DMS 273 (cell line): Measurements from ENCODE around the gene EIPR1.

Experiments
- DNase-seq: peaks from one replicate; lab custom pipeline; 2025; ENCODE audit not compliant: unreplicated experiment; lab: John Stamatoyannopoulos, UW

The EIPR1 gene

DNA sequence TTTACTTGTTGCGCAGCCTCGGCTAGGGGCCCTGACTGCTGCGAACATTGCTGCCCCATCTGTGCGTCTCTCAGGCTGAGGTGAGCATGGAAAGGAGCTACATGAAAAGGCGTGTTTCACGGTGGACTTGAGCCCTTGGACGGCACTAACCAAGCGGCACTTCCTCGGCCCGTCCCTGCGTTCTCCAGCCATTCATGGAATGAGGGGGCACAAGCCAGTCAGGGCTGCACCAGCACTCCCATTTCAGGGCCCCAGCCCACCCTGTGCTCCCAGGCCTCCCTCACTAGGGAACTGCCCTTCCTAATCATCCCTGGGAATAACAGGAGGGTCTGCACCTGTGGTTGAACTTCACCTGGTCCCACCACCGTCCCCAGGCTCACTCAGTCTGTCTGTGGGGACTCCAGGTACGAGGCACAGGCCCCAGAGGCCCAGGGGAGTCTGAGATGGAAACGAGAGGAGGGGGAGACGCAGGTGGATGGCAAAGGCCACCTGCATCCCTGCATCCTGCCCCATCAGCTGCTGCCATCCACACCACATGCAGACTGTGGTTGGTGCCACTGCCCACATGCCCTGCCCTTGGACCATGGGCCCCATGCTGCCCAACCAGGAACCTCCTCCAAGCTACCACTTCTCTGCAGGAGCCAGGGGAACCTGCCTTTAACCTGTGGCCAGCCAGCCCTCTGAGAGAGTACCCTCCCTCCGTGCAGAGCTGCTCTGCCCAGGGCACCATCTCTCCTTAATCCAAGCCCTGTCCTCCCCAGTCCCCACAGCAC is 99.7 kb downstream of the EIPR1 start:
- no peak for DNase-seq

DNA sequence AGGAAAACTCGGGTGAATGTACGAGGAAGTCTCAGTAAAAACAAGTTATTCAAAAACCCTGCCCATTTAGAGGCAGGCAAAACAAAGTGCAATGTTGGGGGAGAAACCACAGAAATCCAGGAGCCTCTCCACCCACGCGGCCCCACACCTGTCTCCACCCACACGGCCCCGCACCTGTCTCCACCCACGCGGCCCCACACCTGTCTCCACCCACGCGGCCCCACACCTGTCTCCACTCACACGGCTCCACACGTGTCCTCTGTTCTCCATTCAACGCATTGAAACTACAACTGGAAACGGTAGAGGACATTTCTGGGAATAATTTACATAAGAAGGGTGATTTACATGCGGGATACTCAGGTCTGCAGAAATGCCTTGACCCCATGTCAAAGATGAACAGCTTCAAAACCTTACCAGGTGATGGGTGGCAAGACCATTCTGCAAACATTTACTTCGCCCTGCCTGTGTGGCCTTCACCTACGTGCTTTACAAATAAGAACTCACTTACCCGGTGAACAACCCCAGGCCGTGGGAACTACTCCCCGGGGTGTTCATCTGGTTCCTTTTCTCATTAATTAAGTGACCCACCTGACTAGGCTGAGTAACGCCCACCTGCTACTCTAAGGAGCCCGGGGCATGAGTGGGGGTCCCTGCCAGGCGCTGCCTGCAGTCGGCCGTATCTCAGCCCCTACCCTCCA is 100.4 kb downstream of the EIPR1 start:
- DNase-seq, result no peak

DNA sequence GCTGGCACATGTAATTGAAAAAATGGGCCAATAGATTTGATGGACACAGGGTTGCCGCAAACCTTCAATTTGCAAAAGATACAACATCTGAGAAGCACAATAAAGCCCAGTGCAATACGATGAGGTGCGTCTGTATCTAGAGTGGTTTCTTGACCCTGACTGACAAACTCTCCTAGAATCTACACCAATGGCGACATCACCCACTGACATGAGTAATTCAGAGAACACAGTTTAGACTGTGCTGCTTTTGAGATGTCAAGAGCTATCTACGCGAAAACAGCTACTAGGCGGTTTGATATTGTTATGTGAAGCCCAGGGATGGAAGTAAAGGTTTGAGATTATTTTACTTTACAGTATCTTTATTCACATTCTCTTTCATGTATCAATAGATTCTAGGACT is 104.9 kb downstream of the EIPR1 start:
- no peak for DNase-seq

DNA sequence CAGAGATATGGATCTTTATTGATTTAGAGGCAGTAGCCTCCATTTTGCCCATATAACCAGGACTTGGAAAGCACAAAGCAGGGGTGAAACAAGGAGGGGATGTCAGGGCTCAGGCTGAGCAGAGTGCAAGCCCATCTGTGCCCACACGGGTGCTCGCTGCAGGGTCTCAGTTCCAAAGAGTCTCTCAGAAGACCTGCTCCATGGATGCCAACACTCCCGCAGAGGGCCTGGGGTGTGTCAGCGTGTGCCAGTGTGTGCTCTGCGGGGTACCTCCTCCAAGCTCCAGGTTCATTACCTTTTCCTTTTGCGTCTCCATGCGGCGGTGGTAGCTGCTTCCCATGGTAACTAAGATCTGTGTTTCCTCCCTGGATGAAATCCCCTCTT is 107.5 kb downstream of the EIPR1 start:
- no peak for DNase-seq

DNA sequence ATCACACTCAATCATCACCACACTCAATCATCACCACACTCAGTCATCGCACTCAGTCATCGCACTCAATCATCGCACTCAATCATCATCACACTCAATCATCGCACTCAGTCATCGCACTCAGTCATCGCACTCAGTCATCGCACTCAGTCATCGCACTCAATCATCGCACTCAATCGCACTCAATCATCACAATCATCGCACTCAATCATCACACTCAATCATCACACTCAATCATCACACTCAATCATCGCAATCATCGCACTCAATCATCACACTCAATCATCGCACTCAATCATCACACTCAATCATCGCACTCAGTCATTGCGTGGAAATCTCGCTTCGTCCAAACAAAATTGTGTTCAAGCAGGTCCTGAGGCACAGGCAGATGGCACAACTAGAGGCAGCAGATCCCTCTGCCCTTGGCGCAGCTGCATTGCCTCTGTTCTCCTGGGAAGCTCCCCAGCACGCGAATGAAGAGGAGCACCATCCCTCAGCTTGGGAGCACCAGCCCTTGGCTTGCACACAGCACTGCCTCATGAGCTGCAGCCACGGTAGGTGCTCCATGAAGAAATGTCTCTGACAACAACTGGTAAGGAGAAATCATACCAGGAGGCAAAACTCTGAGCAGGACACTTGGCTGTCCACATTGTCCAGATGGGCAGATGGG is 108.1 kb downstream of the EIPR1 start:
- DNase-seq, result no peak

DNA sequence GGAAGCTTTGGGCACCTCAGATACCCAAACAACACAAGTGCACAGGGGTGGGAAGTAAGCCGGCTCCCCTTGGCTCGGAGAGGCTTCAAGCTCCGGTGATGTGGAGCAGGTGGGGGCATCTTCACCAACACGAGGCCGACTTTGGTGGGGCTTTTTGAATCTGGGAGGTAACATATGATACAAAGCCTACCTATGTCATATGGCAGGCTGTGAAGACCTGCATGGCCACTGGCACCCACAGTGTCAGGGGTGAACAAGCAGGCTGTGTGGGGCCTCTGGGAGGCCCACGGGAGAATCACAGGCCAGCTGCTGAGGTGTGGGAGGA is 109.0 kb downstream of the EIPR1 start:
- DNase-seq, result no peak

DNA sequence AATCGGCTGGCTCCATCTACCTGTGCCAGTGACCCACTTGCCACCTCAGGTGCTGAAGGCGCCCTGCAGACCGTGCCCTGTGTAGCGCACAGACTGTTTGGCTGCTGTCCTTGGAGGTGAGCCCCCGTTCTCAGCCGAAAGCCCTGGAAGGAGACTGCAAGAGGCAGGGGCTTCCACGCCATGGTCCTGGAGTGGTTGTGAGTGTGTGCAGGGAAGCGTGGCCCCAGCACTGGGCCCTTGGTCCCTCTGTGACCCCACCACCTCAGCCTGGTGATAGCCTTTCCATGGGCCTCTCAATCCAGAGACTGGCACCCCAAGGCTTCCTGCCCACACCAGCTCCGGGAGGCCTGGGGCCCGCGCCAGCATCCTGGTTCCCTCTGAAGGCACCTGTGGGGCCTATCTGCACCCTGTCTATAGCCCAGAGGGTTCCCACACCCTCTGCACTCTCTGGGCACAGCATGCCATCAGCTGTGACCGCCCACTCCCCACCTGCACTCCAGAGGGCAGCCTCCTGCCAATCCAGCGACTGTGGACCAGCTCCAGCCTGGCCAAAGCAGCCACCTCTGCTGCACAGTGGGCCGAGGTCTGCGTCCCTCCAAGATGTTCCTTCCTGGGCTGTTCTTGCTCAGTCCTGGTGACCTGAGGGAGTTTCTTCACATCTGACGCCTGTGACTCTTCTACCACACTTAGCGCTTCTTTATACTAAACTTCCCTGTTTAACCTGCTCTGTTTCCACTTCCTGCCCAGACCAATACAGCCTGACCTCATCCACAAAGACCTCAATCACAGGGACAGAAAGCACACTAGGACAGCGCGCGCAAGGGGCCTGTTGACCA is 109.5 kb downstream of the EIPR1 start:
- no peak for DNase-seq

DNA sequence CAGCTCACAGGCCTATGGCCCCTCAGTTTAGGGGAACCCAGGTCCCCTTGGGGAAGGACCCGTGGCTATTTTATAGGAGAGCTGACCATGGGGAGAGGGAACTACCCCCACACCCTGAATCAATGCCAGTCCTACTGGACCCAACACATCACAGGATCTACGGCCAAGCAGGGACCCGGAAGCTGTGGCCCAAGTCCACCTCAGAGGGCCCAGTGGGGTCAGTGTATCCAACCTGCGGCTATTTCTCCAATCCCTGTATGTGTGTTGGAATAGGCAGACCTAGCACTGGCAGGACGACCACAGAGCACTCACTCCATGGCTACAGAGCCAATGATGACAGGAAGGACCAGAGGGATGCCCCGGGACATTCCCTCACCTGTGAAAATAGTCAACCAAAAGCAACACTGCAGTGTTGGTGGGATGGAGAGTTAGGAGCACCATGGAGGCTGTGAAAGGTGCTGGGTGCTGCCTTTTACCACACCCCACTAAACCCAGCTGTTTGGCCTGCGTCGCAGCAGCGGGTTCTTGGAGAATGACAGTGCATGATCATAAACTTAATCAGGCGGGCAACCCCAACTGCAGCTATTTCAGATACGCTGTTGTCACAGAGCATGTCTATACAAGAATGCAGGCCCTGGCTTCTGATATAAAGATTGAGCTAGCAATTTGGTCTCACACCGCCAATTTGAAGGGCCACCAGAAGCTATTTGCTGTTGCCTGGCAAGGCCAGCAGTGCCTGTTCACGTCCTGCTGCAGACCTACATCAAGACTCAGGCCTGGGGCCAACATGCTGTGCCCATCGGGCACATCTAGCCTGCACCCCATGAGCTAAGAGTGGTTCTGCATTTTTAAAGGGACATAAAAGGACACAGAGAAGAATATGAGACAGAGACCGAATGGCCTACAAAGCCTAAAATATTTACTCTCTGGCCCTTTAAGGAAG is 110.4 kb downstream of the EIPR1 start:
- no peak for DNase-seq

DNA sequence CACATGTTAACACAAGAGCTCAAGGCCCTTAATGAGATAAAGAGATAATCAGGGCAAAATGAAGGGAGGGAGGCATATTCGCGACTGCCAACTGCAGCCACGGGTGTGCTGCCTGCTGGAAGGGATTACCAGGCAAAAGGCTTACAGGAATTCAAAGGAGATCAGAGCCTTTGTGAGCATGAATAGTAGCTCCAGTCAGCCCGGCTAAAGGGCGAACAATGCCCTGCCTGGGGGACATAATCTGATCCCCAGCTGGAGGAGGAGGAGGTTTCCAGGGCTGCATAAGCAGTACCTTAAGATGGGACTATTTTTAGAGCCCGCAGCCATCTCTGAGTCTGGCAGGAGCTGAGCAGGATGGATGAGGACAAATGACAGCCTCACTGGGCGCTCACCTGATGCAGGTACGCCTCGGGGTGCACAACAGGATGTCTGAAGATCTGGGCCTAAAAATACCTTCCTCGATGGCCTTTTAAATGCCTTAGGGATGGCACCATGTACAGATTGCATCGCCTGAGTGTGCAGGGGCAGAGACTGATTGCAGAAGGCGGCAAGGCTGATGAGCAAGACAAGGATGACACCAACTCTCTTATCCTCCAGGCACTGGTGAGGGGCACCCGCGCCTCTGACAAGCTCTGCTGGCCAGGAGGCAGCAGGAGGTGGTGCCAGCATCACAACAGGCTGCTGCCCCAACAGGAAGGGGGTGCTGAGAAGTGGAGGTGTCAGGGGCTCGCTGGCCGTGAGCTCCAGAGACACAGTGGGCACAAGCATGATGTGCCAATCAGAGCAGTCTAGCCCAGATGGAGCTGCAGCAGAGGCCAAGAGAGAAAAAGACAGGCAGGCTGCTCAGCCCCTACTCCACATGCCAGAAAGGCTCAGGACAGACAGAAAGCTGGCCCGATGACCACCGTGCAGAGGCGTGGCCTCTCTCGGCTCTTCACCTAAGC is 111.4 kb downstream of the EIPR1 start:
- DNase-seq, result no peak

DNA sequence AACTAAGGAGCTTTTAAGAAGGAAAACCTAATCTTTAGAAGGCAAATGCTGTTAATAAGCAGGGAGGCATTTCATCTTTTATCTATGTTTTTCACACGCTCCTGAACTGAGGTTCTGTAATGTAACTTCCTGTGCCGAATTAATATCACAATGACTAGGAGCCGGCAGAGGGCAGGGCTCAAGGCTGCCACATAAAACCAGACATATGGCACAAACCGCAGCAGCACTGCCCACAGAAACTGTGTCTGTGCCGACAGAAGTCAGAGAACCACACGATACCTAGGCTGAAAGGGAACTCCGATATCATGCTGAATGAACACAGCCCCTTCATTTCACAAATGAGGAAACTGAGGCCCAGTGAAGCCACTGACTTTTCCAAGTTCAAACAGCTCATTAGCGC is 112.1 kb downstream of the EIPR1 start:
- no peak for DNase-seq

DNA sequence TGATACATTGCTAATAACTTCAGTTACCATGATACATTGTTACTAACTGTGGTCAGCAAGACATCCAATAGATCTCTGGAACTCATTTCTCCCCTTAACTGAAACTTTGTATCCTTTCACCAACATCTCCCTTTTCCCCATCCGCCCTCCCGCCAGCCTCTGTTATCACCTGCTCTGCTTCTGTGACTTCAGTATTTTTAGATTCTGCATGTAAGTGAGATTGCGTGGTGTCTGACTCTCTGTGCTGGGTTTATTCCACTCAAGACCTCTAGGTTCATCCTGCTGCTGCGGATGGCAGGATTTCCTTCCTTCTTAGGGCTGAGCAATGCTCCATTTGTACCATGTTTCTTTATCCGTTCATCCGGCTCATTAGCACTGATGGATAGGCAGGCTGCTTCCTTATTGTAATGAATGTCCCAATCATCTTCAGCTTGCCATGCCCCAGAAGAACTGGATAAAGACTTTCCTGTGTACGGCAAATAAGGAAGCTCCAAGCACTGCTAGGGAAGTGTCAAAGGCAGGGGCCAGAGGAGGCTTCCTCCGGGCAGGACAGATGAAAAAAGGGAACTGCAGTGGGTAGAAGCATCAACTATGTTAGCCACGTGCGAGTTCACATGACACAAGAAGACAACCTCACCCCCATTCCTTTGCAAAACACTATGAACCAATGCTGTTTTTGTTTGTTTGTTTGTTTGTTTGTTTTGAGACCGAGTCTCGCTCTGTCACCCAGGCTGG is 113.4 kb downstream of the EIPR1 start:
- no peak for DNase-seq

DNA sequence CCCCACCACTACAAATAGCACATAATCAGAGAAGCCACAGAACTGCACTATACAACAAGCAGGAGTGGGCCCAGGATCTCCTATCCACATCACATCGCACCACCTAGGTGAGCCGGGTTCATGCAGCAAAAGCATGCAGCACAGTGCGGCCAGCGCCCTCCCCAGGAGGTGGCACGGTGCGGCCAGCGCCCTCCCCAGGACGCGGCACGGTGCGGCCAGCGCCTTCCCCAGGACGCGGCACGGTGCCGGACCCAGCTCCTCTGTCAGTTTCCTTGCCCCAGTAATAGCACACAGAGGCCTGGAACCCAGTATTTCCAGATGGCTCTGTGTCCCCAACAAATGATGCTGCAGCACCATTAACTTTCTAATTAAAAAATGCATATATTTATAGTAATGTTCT is 114.1 kb downstream of the EIPR1 start:
- no peak for DNase-seq

DNA sequence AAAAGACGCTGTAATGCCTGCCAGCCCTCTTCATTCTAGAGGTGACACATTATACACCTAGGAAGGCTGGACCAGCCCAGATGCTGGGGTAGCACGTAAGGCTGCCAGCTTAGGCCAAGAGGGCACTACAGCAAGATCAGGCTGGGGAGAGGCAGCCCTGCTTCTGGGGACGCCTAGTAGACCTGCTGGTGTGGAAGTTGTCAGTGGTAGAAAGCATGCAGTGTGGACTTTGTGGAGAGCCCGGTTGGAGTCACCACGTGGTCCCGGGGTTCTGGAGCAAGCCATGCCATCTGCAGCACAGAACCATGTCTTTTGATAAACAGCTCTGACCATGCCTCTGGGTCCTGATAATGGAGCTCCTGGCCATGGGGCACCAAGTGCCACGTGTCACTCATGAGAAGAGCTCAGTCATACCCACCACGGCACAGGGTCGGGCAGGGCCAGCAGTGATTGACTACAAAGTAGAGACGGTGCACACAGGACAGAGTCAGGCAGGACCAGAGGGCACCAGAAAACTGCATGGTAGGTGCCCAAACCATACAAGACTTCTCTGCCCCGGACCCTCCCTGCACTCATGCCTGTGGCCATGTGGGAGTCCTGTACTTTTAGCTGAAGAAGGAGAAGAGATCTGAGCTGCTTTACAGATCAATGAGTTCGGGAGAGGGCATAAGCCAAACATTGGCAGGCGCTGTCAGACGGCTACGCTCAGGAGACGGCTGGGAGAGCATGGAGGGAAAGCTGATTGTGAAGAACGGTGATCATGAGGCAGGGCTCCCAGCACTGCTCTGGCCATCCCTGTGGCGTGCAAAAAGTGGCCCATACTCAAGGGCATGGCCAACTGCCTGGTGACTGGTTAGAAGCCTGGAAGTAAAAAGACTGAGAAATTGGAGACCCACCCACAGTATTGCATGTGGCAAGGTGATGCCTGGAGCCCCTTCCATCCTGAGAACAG is 114.9 kb downstream of the EIPR1 start:
- no peak for DNase-seq

DNA sequence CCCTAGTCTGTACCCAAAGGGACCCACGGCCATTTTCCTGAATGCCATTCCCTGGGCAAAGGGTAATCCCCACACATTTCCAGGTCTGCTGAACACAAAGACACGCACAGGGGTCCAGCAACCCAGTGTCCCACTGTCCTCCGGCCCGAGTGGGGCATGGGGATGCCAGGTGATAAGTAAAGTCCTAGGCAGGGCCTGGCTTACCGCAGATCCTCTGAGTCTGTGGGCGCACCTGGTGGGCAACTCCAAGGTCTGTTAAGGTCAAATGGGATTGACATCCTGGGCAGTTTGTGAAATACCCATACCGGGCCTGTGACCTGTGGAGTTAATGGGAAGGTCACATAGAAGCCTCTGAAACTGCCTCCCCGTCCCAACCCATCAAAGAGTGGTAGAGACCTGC is 116.1 kb downstream of the EIPR1 start:
- DNase-seq, result no peak

DNA sequence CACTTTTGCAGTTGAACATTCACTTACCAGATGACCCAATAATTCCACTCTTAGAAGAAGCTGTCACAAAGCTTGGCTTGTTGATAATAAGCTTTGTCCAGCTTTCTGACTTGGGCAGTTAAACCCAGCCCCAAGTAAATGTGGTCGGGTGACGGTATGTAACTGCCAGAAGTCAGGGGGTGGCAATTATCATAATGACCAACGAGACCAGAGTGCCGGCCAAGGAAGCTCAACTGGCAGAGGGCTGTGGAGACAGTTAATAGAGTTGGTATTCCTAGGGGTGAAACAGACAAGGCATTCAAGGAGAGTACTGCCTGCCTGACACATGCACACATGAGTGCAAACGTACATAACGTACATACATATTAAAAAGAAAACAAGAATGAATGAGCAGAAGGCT is 116.7 kb downstream of the EIPR1 start:
- DNase-seq, result no peak

DNA sequence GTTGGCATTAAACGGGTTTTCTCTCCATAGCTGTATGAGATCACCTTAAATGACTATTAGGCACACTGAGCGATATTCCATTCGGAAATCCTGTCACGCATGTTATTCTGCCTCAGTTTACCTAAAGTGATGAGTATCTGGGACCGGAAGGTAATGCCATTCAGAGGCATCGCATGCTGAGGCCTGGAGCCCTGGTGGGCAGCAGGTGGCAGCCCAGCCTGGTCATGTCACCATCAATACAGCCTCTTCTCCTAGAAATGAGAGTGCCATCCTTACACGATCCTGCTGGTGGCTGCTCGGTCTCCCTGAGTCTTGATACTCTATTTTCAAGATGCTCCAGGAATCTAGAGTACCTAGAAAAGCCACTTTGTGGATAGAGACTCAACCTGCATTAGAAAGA is 119.8 kb downstream of the EIPR1 start:
- no peak for DNase-seq

DNA sequence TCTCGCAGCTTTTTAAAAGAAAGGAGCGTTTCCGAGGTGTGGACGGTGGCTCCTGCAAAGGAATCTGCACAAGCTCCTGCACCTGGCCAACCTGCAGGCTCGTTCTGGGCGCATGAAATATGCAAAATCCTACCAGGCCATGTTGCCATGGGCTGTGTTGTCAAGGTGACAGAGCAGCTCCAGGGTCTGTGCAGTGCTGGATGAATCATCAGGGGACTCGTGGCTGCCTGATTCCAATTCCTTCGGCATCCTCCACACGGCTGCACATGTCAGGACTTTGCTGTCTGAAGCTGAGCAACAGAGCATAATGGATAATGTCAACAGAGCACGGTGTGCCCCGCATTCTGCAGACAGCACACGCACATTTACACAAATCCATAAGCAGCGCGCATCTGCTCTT is 120.5 kb downstream of the EIPR1 start:
- DNase-seq, result no peak

DNA sequence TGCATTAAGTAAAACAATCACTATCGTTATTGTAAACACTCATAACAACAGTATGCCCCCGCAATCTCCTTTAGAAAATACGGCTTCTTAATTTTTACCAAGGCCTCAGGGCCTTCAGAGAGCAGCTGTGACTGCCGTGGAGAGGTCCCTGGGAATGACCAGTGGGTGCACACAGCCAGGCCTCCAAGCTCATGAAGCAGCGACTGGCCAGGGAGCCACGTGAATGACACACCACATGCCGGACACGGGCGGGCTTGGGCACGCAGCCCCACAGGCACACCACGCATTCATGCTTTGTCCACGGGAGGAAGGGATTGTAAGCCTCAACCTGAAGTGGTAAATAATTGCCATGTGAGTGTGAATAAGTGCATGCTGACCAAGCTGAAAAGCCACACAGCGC is 121.0 kb downstream of the EIPR1 start:
- DNase-seq, result no peak
